Measurements from ENCODE around the gene SLFN5.

GRCh38 chr17:35214631-35215273, 28.1 kb upstream of the SLFN5 start:
- no peak for TF ChIP-seq CTCF (IDR thresholded peaks at IDR 0.05; ENCODE audit: poor library complexity, severe bottlenecking)
- TF ChIP-seq EP300 (conservative IDR thresholded peaks at IDR 0.05; ENCODE audit: poor library complexity, severe bottlenecking): no peak
- TF ChIP-seq POLR2AphosphoS5 (IDR thresholded peaks at IDR 0.05): no peak
- TF ChIP-seq RAD21 (conservative IDR thresholded peaks at IDR 0.05): no peak
- no peak for TF ChIP-seq EZH2 (IDR thresholded peaks at IDR 0.05; ENCODE audit: borderline replicate concordance, insufficient read depth, low read length, poor library complexity, severe bottlenecking)
- TF ChIP-seq SMC3 (conservative IDR thresholded peaks at IDR 0.05; ENCODE audit: poor library complexity): no peak
- no peak for TF ChIP-seq REST (IDR thresholded peaks at IDR 0.05; ENCODE audit: borderline replicate concordance)
- TF ChIP-seq TAF1 (IDR thresholded peaks at IDR 0.05; ENCODE audit: low read depth): no peak

All from neural cell (in vitro differentiated cells).